ENCODE results near the gene TAX1BP3.

Gene TAX1BP3

DNA sequence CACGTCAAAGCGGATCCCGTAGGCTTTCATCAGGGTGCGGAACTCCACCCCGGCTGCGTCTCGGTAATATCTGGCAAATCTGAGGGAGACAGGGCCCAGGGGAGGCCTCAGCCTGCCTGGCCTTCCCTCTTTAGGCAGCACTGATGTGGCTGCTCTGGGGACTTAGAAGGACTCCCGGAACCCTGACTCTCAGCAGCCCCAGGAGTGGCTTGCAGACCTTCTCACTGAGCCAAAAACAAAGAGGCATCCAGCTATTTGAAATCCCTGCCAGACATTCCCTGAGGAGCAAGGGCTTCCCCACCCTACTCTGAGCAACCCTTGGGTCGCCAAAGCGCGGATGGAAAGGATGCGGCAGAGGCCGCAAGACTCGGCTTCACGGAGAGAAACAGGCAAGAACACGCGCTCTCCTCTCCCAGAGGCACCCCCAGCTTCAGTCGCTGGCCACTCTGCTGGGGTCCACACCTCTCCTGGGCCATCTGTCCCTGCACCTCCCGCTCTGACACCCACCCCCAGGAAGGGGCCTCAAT is 19.7 kb upstream of the TAX1BP3 start:
- DNase-seq (ENCODE audit: low spot score), result no peak

- no peak for DNase-seq (ENCODE audit: low spot score)
These were observed 16.8 kb upstream of the TAX1BP3 start for GRCh38 chr17:3685174-3685573.

- DNase-seq (ENCODE audit: low spot score), result peak; percentile 59
These were observed 14.7 kb upstream of the TAX1BP3 start for GRCh38 chr17:3683054-3683511.

DNA sequence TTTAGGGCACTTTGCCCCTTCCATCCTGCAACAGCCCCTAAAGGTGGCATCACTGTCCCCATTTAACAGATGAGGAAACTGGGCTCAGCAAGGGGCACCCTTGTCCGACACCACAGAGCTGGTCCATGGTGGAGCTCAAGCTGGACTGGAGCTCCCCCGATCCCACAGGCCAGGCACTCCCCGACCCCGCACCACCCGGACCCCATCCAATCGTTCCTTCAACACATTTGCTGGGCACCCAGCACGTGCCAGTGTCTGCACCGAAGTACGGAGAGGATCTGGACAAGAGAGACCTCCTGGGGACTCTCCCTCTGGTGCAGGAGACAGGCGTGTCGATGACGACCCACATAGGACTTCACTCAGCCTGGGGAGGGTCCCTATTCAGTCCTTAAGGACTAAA is 13.7 kb upstream of the TAX1BP3 start:
- DNase-seq (ENCODE audit: low spot score), result no peak

GRCh38 chr17:3681565-3681964 is 13.2 kb upstream of the TAX1BP3 start:
- no peak for DNase-seq (ENCODE audit: low spot score)

DNA sequence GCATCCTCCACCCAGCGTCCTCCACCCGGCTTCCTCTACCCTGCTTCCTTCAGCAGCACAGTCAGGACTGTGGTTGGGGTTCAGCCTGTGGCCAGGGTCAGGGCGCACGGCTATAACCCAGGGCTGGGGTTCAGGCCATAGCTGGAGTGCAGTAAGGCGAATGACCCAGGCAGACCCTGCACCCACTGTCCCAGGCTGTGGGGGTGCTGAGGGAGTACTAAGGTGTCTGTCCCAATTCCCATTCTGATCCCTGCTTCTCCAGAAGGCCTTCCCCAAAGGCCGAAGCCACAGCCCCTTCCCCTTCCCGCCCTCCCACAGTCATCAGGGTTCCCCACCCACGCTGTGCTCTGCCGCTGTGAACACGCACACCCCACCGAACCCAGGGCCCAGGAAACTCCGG is 12.7 kb upstream of the TAX1BP3 start:
- DNase-seq (ENCODE audit: low spot score), result no peak

DNA sequence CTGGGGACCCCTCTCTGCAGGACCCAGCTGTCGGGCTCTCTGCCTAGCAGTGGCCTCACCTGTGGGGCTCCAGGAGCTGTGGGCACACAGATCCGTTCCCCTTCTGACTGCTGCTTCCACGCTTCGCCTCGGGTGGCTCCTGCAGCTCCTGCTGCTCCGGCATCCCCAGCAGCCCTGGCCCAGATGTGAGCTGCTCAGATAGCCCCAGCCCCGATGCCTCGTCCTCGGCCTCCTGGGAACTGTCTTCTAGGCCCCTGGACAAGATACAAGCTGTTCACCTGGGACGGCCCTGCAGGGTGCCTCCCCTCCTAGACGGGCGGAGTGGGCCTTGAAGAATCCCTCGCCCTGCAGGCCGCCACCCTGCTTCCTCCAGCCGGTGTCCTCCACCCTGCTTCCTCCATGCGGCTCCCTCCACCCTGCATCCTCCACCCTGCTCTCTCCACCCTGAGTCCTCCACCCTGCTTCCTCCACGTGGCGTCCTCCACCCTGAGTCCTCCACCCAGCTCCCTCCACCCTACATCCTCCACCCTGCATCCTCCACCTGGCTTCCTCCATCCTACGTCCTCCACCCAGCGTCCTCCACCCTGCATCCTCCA is 11.3 kb upstream of the TAX1BP3 start:
- no peak for DNase-seq (ENCODE audit: low spot score)

- DNase-seq (ENCODE audit: low spot score), result no peak
These were observed 10.6 kb upstream of the TAX1BP3 start for GRCh38 chr17:3678821-3679530.

GRCh38 chr17:3678095-3678820 is 9.9 kb upstream of the TAX1BP3 start:
- no peak for DNase-seq (ENCODE audit: low spot score)

DNA sequence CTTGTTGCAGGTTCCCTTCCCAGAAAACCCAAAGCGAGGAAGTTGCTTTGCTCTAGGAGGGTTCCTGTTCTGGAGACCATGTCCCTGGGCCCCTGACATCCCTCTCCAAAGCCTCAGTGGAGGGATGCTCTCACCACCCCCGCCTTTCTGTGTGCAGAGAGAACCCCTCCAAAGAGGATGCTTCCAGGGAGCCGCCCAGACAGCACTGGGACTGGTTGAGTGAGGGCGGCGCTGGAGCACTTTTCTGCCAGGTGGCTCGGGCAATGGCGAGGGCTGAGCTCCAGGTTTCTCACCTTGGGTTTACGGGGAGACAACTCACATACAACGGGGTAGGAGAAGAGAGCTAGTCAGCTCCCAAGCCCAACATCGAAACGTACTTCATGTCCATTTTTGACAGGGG is 7.5 kb upstream of the TAX1BP3 start:
- DNase-seq (ENCODE audit: low spot score), result no peak

DNA sequence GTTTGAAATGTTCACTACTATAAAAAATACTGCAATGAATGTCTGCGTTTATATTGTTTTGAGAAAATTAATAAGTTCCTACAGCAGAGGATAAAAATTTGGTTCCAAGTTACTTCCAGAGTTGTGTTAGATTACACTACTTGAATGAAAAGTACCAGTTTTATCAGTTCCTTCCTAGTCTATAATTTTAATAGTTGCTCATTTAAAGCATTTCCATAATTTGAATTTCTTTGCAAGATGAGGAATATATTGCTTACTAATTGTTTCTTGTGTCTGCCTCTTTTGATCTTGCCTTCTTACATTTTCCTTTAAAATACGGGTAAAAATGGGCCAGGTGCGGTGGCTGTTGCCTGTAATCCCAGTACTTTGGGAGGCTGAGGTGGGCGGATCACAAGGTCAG is 4.2 kb upstream of the TAX1BP3 start:
- DNase-seq (ENCODE audit: low spot score), result no peak

DNA sequence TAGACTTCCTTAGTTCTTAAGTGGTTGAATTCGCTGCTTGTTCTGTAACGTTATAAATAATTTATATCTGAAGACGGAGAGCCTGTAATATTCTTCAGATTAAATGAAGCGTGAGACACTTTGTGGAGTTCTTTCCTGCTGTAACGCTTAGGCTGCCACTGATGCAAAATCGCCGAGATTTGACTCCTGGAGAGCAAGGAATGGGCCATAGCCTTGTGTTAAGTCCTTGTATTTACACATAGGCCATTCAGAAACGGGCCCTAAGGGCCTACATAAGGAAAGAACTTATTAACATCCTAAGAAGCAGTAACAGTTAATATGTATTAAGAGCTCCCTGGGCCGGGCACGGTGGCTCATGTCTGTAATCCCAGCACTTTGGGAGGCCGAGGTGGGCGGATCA is 1.2 kb upstream of the TAX1BP3 start:
- DNase-seq (ENCODE audit: low spot score), result peak; percentile 6

- no peak for DNase-seq (ENCODE audit: low spot score)
These were observed 638 bp upstream of the TAX1BP3 start for GRCh38 chr17:3669085-3669347.

GRCh38 chr17:3667366-3668278 is 756 bp downstream of the TAX1BP3 start:
- DNase-seq (ENCODE audit: low spot score), result peak; percentile 73

DNA sequence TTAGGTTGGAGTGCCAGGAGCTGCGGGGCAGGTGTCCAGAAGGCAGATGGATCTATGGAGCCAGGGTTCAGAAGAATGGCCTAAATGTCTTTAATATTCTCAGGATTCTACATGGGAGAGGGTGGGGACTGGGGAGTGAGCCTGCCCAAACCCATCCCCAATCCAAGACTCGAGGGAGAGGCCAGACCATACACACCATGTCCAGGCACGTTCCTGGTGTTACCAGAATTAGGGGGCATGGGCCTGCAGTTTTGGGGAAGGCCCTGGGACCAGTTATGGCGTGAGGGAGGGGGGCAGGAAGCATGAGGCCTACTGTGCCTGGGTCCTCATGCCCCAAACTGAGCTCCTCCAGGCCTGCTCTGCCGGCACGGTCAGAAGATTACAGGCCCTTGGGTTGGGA is 1.9 kb downstream of the TAX1BP3 start:
- DNase-seq (ENCODE audit: low spot score), result no peak

DNA sequence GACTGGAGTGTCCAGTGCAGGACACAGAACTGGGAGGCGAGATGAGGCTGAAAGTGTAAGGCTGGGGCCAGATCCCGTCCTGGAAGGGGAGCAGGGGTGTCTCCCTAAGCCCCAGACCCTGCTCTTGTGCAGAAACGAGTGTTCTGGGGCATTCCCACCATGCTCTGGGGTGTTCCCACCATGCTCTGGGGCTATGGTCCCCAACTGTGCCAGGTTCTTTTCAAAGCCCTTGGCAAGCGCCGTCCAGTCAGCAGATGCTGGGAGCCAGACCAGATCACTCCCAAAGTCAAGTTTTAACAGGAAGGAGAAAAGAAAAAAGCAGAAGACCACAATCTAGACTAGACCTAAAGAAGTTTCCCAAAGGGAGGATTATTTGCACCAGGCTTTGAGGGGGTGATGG is 2.5 kb downstream of the TAX1BP3 start:
- DNase-seq (ENCODE audit: low spot score), result no peak

DNA sequence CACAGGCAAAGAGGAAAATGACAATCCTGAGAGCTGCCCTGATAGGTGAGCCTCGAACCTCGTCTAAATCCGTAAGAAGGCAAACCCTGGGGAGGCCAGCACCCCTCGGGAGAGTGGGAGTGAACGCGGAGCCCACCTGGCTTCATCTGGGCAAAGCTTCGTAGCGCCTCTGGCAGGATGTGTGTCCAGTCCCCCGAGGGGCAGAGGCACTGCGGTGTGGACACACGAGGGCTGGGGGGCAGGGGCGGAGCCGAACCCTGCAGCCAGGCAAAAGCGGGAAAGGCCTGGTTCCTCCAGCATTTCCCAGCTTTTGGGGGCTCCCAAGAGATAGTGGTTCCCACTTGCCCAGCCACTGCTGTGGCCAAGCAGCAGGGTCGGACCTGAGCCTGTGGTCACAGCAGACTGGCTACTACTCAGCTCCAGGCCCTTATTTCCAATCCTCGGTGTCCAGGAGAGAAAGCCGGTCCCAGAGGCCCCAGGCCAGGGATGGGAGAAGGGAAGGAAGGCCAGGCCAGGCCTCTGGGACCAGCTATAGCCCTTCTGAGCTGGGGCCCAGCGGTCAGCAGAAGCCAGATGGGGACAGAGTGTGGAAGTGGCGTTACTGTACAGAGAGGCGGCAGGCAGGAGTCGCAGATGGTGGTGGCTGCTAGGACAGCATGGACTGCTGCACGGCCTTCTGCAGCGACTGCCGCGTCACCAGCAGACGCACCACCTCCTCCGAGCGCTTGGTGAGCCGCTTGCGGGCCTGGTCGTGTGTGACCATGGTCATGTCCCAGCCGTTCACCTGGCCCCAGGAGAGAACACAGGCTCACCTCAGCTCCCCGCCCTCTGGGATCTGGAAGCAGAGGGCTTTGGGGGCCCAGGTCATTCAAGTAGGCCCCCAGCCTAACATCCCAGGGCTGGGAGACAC is 5.0 kb downstream of the TAX1BP3 start:
- DNase-seq (ENCODE audit: low spot score), result no peak

GRCh38 chr17:3660311-3660891 is 8.0 kb downstream of the TAX1BP3 start:
- DNase-seq (ENCODE audit: low spot score), result no peak

DNA sequence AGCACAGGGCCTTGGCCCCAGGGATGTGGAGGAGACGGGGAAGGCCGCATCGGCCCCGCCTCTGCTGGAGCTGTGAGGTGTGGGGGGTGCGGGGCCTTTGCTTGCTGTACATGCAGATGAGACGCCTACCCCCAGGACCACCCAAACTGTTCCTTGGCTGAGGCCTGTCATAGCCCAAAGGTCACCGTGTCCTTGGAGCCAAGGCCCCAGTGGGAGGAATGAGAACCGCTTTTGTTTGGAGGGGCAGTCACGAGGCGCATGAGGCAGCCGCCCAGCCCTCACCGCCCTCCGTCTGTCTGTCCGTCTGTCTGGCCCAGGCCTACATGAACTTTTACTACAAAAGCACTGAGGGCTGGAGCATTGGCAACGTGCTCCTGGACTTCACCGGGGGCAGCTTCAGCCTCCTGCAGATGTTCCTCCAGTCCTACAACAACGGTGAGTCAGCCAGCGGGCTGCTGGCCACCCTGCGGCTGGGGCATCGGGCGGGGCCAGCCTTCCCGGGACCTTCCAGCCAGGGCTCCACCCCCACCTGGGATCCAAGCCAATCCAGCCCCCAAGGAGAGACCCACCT is 8.8 kb downstream of the TAX1BP3 start:
- DNase-seq (ENCODE audit: low spot score), result peak; percentile 81

GRCh38 chr17:3658784-3659449 is 9.5 kb downstream of the TAX1BP3 start:
- DNase-seq (ENCODE audit: low spot score), result no peak
